HepG2 (cell line): ENCODE data around the gene SCN7A. TPM values are rescaled to one million over a fixed set of nuclear protein-coding genes. Genes with fewer than 3 reads are reported as not detected.

Experiments
- ATAC-seq: fragments of 200-7000 bp; cut with Tn5 transposase; 3 replicates; pipeline ENCODE4 v1.9.1; 2020; ENCODE audit warnings: mild to moderate bottlenecking, moderate library complexity
- BruUV-seq: library from RNA; stranded (reverse); fragments of 400-500 nt; replicated peaks from 2 replicates; lab custom pipeline; 2021; lab: Mats Ljungman, UMichigan
- CTCF ChIA-PET: fragments of 300-600 bp; formaldehyde crosslinking; extraction: SDS; loops from one replicate; lab custom pipeline; 2021; ENCODE audit warnings: low total read pairs, inconsistent platforms, low intra/inter-chr PET ratio; lab: Yijun Ruan, JAX
- POLR2A ChIA-PET: fragments of 350-600 bp; sonication (Branson Sonifier 250); formaldehyde crosslinking; loops from one replicate; lab custom pipeline; 2020; ENCODE audit warnings: antibody characterized with exemption, inconsistent platforms; lab: Yijun Ruan, JAX
- DNase-seq: peaks from one replicate; pipeline ENCODE4 v3.0.0-alpha.2; 2015; ENCODE audit warnings: low spot score
- FAIRE-seq: peaks from 3 replicates; lab custom pipeline; 2011; peaks lifted over from hg19 to GRCh38; lab: Jason Lieb, UNC
- H2AFZ ChIP-seq: one replicate; pipeline ENCODE4 v1.6.1; 2011; ENCODE audit warnings: low read length, inconsistent platforms
- H3K27ac ChIP-seq: fragments of 300-600 bp; 3 replicates; pipeline ENCODE4 v1.8.0; 2011; ENCODE audit warnings: mixed run types, mild to moderate bottlenecking, mixed read lengths, low read length, inconsistent platforms; ENCODE audit not compliant: insufficient read depth; ENCODE audit errors: extremely low read length
- H3K27me3 ChIP-seq, 2 experiments: fragments of 200-600 bp in 1 of 2; 2 replicates in 1 of 2; 3 replicates in 1 of 2; pipeline versions ENCODE4 v1.6.0 to v1.8.0; 2011; ENCODE audit warnings: low read length in 2 of 2, mild to moderate bottlenecking in 2 of 2, moderate library complexity in 2 of 2, inconsistent platforms in 1 of 2; ENCODE audit not compliant: insufficient read depth in 2 of 2, control insufficient read depth in 1 of 2
- H3K36me3 ChIP-seq, 2 experiments: fragments of 200-600 bp in 1 of 2; replicated peaks in 1 of 2; 2 replicates in 1 of 2; 3 replicates in 1 of 2; pipeline versions ENCODE4 v1.5.1 to v1.8.0; 2011; ENCODE audit warnings: low read length in 2 of 2, inconsistent platforms in 1 of 2; ENCODE audit not compliant: insufficient read depth in 2 of 2, control insufficient read depth in 1 of 2
- H3K4me1 ChIP-seq: 2 replicates; pipeline ENCODE4 v1.5.1; 2012; ENCODE audit warnings: low read length, inconsistent platforms; ENCODE audit not compliant: insufficient read depth
- H3K4me2 ChIP-seq: 2 replicates; pipeline ENCODE4 v1.6.0; 2011; ENCODE audit warnings: low read depth, low read length, inconsistent platforms
- H3K4me3 ChIP-seq, 3 experiments: fragments of 200-600 bp in 1 of 3; sonication (generic), shearing (Covaris generic) in 1 of 3; replicated peaks in 1 of 3; 2 replicates each; pipeline ENCODE4 v1.5.1; 2011 to 2016; ENCODE audit warnings: low read length in 3 of 3, inconsistent platforms in 2 of 3, low read depth in 2 of 3, mild to moderate bottlenecking in 2 of 3, control low read depth in 1 of 3, mixed read lengths in 1 of 3; ENCODE audit not compliant: insufficient read depth in 1 of 3
- H3K79me2 ChIP-seq: one replicate; pipeline ENCODE4 v1.6.1; 2011; ENCODE audit warnings: low read length, inconsistent platforms; ENCODE audit not compliant: insufficient read depth
- H3K9ac ChIP-seq: 2 replicates; pipeline ENCODE4 v1.6.0; 2011; ENCODE audit warnings: mild to moderate bottlenecking, low read depth, low read length, inconsistent platforms; ENCODE audit not compliant: insufficient read depth
- H3K9me3 ChIP-seq: 2 replicates; pipeline ENCODE4 v1.5.1; 2012; ENCODE audit warnings: mild to moderate bottlenecking, low read length
- H4K20me1 ChIP-seq: 2 replicates; pipeline ENCODE4 v1.6.0; 2011; ENCODE audit warnings: inconsistent platforms, mild to moderate bottlenecking, low read length, moderate library complexity; ENCODE audit not compliant: insufficient read depth
- GABPA ChIP-seq, 2 experiments: IDR thresholded peaks; 2 replicates each; pipeline ENCODE4 v1.6.1; 2011 to 2016; ENCODE audit warnings: low read depth in 2 of 2, low read length in 1 of 2, missing biosample characterization in 1 of 2, missing genetic modification characterization in 1 of 2
- KDM1A ChIP-seq: IDR thresholded peaks from 2 replicates; pipeline ENCODE4 v1.6.1; 2016; ENCODE audit warnings: missing compliant biosample characterization
- SSRP1 ChIP-seq: IDR thresholded peaks from 2 replicates; pipeline ENCODE4 v1.6.1; 2016; ENCODE audit warnings: control low read depth
- ZNF280D ChIP-seq: sonication (generic); formaldehyde crosslinking; IDR thresholded peaks from 2 replicates; pipeline ENCODE4 v1.5.1; 2020; ENCODE audit warnings: mild to moderate bottlenecking, missing genetic modification reagents
- ZNF343 ChIP-seq: sonication (generic); formaldehyde crosslinking; IDR thresholded peaks from 2 replicates; pipeline ENCODE4 v1.4.0; 2020; ENCODE audit warnings: mild to moderate bottlenecking, missing genetic modification reagents
- ZNF354B ChIP-seq: sonication (generic); formaldehyde crosslinking; IDR thresholded peaks from 2 replicates; pipeline ENCODE4 v1.8.0; 2022; ENCODE audit warnings: mild to moderate bottlenecking, missing genetic modification reagents
- ZNF562 ChIP-seq: sonication (generic); formaldehyde crosslinking; IDR thresholded peaks from 2 replicates; pipeline ENCODE4 v1.8.0; 2022; ENCODE audit warnings: missing genetic modification reagents, borderline replicate concordance
- ZNF580 ChIP-seq: IDR thresholded peaks from 2 replicates; pipeline ENCODE4 v1.6.1; 2016; ENCODE audit warnings: low read depth, borderline replicate concordance
- ZSCAN22 ChIP-seq: sonication (generic); formaldehyde crosslinking; IDR thresholded peaks from 2 replicates; pipeline ENCODE4 v1.4.0; 2020; ENCODE audit warnings: mild to moderate bottlenecking, missing genetic modification reagents
- WGBS: methylation state at CpG from one replicate; pipeline ENCODE4 v1.1.6; 2017; ENCODE audit warnings: low lambda C conversion rate; 5-methylcytosine and 5-hydroxymethylcytosine counted together
- in situ Hi-C: cut with HindIII; loops from 2 replicates; pipeline ENCODE4 v1.10.0; 2017; ENCODE audit warnings: low pct_unique_long_range_greater_than_20kb; ENCODE audit not compliant: extremely low pct_ligation_motif_present
- intact Hi-C: fragments of 100-400 bp; cut with micrococcal nuclease; formaldehyde crosslinking; loops from one replicate; pipeline ENCODE4 v1.10.0; 2022; ENCODE audit not compliant: unreplicated experiment
- polyA plus RNA-seq, 8 experiments: library from polyadenylated mRNA; depleted of rRNA in 3 of 8; stranded (reverse) in 7 of 8; unstranded in 1 of 8; fragments of >200 nt; fragmentation: Illumina TruSeq in 4 of 8; extraction: Trizol in 4 of 8; gene quantifications; 2 replicates each; pipeline versions ENCODE4 v1.2.1 to v1.2.3, GENCODE V29; 2011 to 2016; ENCODE audit warnings: low read depth in 4 of 8, missing spikeins in 1 of 8, mixed read lengths in 1 of 8; ENCODE audit not compliant: insufficient read depth in 1 of 8
- total RNA-seq, 5 experiments: library from RNA; depleted of rRNA; stranded (reverse); fragments of >200 nt; fragmentation: Illumina TruSeq; extraction: Trizol; gene quantifications; 2 replicates each; pipeline ENCODE4 v1.2.3, GENCODE V29; 2016; ENCODE audit warnings: low read depth in 1 of 5

Gene SCN7A
- total and polyA plus RNA-seq, 2 of the 13 experiments (the other 11 are each of a cell fraction or from before 2014, with no cell fraction given) = 0.01 TPM; not detected in 1

- H3K4me1 ChIP-seq = no peaks in the 10 kb centered on the region
- TF ChIP-seq ZNF343 (no peak), ZNF562 (CRISPR knock-in tag) (no peak), ZNF354B (CRISPR knock-in tag) (no peak), GABPA (IDR thresholded peaks at IDR 0.05; ENCODE audit: low read depth, low read length) (no peak), GABPA (CRISPR knock-in tag; IDR thresholded peaks at IDR 0.05; ENCODE audit: low read depth) (no peak), KDM1A (CRISPR knock-in tag) (no peak), ZNF280D (CRISPR knock-in tag) (no peak), SSRP1 (no peak), ZSCAN22 (CRISPR knock-in tag) (no peak), ZNF580 (CRISPR knock-in tag) (no peak)
- intact Hi-C loops = no loop called here
- no peaks in the 10 kb centered on the region for H3K9me3 ChIP-seq
- H3K36me3 ChIP-seq = no peaks in the 10 kb centered on the region
- no peaks in the 10 kb centered on the region for H3K79me2 ChIP-seq
- no peak overlapping the region for H3K4me3 ChIP-seq
- ATAC-seq (no peak), DNase-seq (no peak), FAIRE-seq (no peak)
- no peaks in the 10 kb centered on the region for H3K27me3 ChIP-seq
- H3K27ac ChIP-seq = no peak overlapping the region
- ChIA-PET POLR2A (no interaction called here), CTCF (no interaction called here)
- no peak overlapping the region for H2AFZ ChIP-seq
- WGBS = 56% methylated on average over 5 of the region's 5 CpGs
- no TSS peak for BruUV-seq
- no peak overlapping the region for H3K9ac ChIP-seq
- no peak overlapping the region for H3K4me2 ChIP-seq
- in situ Hi-C loops = no loop called here
- no peaks in the 10 kb centered on the region for H4K20me1 ChIP-seq
Observed at GRCh38 chr2:166463640-166464039, 30.4 kb downstream of the SCN7A start.
